ENCODE measurements around the gene IL17REL. TPM values are rescaled to one million over a fixed set of nuclear protein-coding genes. Genes with fewer than 3 reads are reported as not detected.

IL17REL gene
- total RNA-seq, 1 experiment from 2014 or later: 0.24 TPM

DNA sequence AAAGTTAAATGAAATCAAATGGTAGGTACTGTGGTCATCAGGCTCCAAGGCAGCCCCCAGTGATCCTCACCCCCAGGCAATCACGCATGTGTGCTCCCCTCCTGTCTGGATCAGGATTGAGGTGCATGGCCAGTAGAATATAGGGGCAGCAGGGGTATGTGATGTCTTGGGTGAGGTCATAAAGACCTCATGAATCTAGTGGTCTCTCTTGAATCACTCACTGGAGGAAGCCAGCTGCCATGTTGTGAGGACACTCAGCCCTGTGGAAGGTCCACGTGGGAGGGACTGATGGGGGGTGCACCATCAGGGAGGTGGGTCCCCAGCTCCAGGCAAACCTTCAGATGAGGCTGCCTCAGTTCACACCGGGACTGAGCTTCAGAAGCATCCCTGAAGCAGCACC, 6.8 kb upstream of the IL17REL start:
- Mint-ChIP-seq H3K36me3 (no peaks in the 10 kb centered on the region), H3K4me1 (no peaks in the 10 kb centered on the region), H3K4me3 (no peak overlapping the region), H3K9me3 (peaks cover 4% of the 10 kb centered on the region; the same call in 1 of the 2 replicates), H3K27me3 (ENCODE audit: low read depth) (peaks cover 31% of the 10 kb centered on the region), H3K27ac (no peak overlapping the region)
- TF ChIP-seq GABPB1 (CRISPR knock-in tag; IDR thresholded peaks at IDR 0.05): no peak
- TF ChIP-seq, protein P1, sequence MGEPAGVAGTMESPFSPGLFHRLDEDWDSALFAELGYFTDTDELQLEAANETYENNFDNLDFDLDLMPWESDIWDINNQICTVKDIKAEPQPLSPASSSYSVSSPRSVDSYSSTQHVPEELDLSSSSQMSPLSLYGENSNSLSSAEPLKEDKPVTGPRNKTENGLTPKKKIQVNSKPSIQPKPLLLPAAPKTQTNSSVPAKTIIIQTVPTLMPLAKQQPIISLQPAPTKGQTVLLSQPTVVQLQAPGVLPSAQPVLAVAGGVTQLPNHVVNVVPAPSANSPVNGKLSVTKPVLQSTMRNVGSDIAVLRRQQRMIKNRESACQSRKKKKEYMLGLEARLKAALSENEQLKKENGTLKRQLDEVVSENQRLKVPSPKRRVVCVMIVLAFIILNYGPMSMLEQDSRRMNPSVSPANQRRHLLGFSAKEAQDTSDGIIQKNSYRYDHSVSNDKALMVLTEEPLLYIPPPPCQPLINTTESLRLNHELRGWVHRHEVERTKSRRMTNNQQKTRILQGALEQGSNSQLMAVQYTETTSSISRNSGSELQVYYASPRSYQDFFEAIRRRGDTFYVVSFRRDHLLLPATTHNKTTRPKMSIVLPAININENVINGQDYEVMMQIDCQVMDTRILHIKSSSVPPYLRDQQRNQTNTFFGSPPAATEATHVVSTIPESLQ (CRISPR knock-in tag; IDR thresholded peaks at IDR 0.05): no peak
- TF ChIP-seq TP53 (CRISPR knock-in tag; IDR thresholded peaks at IDR 0.05): no peak
- TF ChIP-seq CREB1 (CRISPR knock-in tag; IDR thresholded peaks at IDR 0.05): no peak
- no peak for TF ChIP-seq ZSCAN18 (CRISPR knock-in tag; IDR thresholded peaks at IDR 0.05)
- TF ChIP-seq JAZF1 (CRISPR knock-in tag; IDR thresholded peaks at IDR 0.05): no peak
- no peak for TF ChIP-seq ZNF121 (CRISPR knock-in tag; IDR thresholded peaks at IDR 0.05)
- TF ChIP-seq ZNF219 (CRISPR knock-in tag; IDR thresholded peaks at IDR 0.05; ENCODE audit: borderline replicate concordance): no peak
- no peak for TF ChIP-seq ZNF232 (CRISPR knock-in tag; IDR thresholded peaks at IDR 0.05)
- TF ChIP-seq, protein P2, sequence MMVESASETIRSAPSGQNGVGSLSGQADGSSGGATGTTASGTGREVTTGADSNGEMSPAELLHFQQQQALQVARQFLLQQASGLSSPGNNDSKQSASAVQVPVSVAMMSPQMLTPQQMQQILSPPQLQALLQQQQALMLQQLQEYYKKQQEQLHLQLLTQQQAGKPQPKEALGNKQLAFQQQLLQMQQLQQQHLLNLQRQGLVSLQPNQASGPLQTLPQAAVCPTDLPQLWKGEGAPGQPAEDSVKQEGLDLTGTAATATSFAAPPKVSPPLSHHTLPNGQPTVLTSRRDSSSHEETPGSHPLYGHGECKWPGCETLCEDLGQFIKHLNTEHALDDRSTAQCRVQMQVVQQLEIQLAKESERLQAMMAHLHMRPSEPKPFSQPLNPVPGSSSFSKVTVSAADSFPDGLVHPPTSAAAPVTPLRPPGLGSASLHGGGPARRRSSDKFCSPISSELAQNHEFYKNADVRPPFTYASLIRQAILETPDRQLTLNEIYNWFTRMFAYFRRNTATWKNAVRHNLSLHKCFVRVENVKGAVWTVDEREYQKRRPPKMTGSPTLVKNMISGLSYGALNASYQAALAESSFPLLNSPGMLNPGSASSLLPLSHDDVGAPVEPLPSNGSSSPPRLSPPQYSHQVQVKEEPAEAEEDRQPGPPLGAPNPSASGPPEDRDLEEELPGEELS (CRISPR knock-in tag; IDR thresholded peaks at IDR 0.05): no peak
- TF ChIP-seq, protein P3, sequence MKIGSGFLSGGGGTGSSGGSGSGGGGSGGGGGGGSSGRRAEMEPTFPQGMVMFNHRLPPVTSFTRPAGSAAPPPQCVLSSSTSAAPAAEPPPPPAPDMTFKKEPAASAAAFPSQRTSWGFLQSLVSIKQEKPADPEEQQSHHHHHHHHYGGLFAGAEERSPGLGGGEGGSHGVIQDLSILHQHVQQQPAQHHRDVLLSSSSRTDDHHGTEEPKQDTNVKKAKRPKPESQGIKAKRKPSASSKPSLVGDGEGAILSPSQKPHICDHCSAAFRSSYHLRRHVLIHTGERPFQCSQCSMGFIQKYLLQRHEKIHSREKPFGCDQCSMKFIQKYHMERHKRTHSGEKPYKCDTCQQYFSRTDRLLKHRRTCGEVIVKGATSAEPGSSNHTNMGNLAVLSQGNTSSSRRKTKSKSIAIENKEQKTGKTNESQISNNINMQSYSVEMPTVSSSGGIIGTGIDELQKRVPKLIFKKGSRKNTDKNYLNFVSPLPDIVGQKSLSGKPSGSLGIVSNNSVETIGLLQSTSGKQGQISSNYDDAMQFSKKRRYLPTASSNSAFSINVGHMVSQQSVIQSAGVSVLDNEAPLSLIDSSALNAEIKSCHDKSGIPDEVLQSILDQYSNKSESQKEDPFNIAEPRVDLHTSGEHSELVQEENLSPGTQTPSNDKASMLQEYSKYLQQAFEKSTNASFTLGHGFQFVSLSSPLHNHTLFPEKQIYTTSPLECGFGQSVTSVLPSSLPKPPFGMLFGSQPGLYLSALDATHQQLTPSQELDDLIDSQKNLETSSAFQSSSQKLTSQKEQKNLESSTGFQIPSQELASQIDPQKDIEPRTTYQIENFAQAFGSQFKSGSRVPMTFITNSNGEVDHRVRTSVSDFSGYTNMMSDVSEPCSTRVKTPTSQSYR (CRISPR knock-in tag; IDR thresholded peaks at IDR 0.05): no peak
- POLR2A ChIA-PET: no interaction called here
- ATAC-seq (no peak), DNase-seq (ENCODE audit: low spot score) (no peak)
- CTCF ChIA-PET: no interaction called here

DNA sequence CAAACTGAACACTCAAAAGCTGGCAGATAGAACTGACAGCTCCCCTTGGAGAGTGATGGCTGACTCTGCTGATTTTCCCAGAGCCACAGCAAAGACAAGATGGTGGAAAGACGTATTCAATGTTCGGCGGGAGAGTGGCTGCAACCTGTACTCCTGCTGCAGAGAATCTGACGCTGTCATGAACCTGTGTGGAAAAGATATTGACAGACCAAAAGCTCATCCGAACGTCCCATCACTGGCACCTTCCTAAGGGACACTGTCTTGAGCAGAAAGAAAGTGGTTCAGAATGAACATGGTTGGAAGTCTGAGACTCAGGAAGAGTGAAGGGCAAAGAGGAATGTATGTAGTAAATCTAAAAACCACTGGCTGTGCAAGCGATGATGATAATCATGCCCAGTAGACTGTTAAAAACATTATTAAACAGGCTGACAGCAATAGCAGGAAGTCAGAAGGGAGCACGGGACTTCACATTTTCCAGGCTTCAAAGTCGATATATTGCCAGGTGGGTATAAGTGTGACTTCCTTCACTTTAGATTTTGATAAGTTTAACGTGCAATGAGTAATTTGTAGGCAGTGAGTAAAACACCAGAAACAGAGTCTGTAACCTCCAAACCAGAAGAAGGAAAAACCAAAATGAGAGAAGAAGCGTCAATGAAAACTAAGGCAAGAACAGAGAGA, 6.2 kb upstream of the IL17REL start:
- peaks cover 4% of the 10 kb centered on the region; the same call in 1 of the 2 replicates for H3K9me3 Mint-ChIP-seq
- H3K27me3 Mint-ChIP-seq (ENCODE audit: low read depth): peaks cover 36% of the 10 kb centered on the region
- no peaks in the 10 kb centered on the region for H3K36me3 Mint-ChIP-seq
- no peak overlapping the region for H3K4me3 Mint-ChIP-seq
- no peak for ATAC-seq
- CTCF ChIA-PET: interaction anchor here (1.0 kb wide), 1 partner anchor 12 kb away, joined by 7 read pairs; no protein-coding TSS in a partner anchor
- H3K27ac Mint-ChIP-seq: no peak overlapping the region
- no peaks in the 10 kb centered on the region for H3K4me1 Mint-ChIP-seq
- no peak for DNase-seq (ENCODE audit: low spot score)
- TF ChIP-seq SP1 (CRISPR knock-in tag; conservative IDR thresholded peaks at IDR 0.05) (no peak), ATF1 (CRISPR knock-in tag; IDR thresholded peaks at IDR 0.05) (no peak), JAZF1 (CRISPR knock-in tag; IDR thresholded peaks at IDR 0.05) (no peak), SMAD3 (CRISPR knock-in tag; IDR thresholded peaks at IDR 0.05; ENCODE audit: borderline replicate concordance) (no peak), TEAD1 (CRISPR knock-in tag; IDR thresholded peaks at IDR 0.05) (no peak), OVOL2 (CRISPR knock-in tag; IDR thresholded peaks at IDR 0.05; ENCODE audit: borderline replicate concordance) (no peak), ZNF138 (CRISPR knock-in tag; conservative IDR thresholded peaks at IDR 0.05) (no peak), FOXJ3 (CRISPR knock-in tag; IDR thresholded peaks at IDR 0.05; ENCODE audit: borderline replicate concordance) (no peak), GABPB1 (CRISPR knock-in tag; IDR thresholded peaks at IDR 0.05) (no peak), ZNF423 (CRISPR knock-in tag; IDR thresholded peaks at IDR 0.05) (no peak), ZNF416 (CRISPR knock-in tag; IDR thresholded peaks at IDR 0.05) (no peak), ZNF671 (CRISPR knock-in tag; IDR thresholded peaks at IDR 0.05) (no peak), RORB (CRISPR knock-in tag; IDR thresholded peaks at IDR 0.05) (no peak), MXD4 (CRISPR knock-in tag; IDR thresholded peaks at IDR 0.05; ENCODE audit: borderline replicate concordance) (no peak), CBFB (CRISPR knock-in tag; IDR thresholded peaks at IDR 0.05; ENCODE audit: low read depth) (no peak), HMGA2 (CRISPR knock-in tag; IDR thresholded peaks at IDR 0.05) (no peak)
- TF ChIP-seq, protein P1 (CRISPR knock-in tag; IDR thresholded peaks at IDR 0.05): no peak
- TF ChIP-seq, protein P4, sequence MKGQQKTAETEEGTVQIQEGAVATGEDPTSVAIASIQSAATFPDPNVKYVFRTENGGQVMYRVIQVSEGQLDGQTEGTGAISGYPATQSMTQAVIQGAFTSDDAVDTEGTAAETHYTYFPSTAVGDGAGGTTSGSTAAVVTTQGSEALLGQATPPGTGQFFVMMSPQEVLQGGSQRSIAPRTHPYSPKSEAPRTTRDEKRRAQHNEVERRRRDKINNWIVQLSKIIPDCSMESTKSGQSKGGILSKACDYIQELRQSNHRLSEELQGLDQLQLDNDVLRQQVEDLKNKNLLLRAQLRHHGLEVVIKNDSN (CRISPR knock-in tag; IDR thresholded peaks at IDR 0.05): no peak
- POLR2A ChIA-PET: no interaction called here

Measured in WTC11 (cell line).